GM13977 (cell line): Measurements from ENCODE around the gene DZIP3.

Source experiments
- DNase-seq: peaks from one replicate; pipeline ENCODE4 v3.0.0; 2012; ENCODE audit warnings: low spot score
- CTCF ChIP-seq: IDR thresholded peaks from 2 replicates; pipeline ENCODE4 v1.5.1; 2012; ENCODE audit warnings: mild to moderate bottlenecking, control low read depth; ENCODE audit not compliant: insufficient read depth; ENCODE audit errors: extremely low read depth, missing control alignments
- in situ Hi-C: fragments of 300-500 bp; cut with MboI; formaldehyde crosslinking; loops from one replicate; pipeline ENCODE4 v1.12.0; 2022; ENCODE audit warnings: low sequenced_read_pairs, low pct_unique_long_range_greater_than_20kb, mixed read lengths, inconsistent platforms; ENCODE audit not compliant: unreplicated experiment

Gene DZIP3

GRCh38 chr3:108566599-108566998 lies 22.9 kb upstream of the DZIP3 start:
- in situ Hi-C loops: no loop called here

DNA sequence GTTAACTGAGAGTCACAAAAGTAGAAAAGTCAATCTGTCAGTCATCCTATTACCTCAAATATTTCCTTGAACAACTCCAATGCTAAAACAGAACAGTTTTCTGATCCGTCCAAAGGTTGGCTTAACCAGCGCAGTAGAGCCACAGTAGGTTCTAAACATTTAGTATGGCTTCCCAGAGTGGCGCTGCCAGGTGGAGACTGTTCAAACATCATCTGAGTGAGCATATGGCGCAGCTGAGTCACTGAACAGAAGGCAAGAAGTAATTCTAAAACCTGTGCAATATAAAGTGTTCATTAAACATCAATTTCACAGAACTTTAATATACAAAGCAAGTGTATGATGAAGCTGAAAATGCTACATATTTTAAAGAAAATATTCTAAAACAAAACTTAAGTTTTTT lies 20.2 kb upstream of the DZIP3 start:
- no peak for DNase-seq
- in situ Hi-C loops: no loop called here
- no peak for TF ChIP-seq CTCF

More at GRCh38 chr3:108566599-108566998, 22.9 kb upstream of the DZIP3 start:
- TF ChIP-seq CTCF: no peak
- DNase-seq: no peak

DNA sequence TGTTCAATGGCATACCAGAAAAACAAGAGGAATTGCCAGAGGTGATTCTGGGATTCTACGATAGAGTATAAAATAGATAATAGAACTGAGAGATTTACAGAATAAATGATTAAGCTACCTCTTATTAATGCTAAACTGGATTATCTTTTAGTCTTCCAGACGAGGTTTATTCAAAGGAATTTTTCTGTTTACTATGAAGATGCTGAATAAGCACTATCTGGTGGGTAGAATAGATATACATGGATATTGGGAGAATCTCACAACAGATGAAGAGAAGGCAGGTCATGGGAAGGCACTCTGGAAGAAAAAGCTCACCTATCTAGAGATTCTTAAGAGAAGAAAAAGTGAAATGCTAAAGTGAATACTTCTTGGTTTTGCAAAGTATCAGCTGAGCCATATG lies 11.5 kb upstream of the DZIP3 start:
- in situ Hi-C loops: no loop called here
- DNase-seq: no peak
- no peak for TF ChIP-seq CTCF

GRCh38 chr3:108588601-108589000 lies 921 bp upstream of the DZIP3 start:
- in situ Hi-C loops: no loop called here
- peak; percentile 5 for DNase-seq

DNA sequence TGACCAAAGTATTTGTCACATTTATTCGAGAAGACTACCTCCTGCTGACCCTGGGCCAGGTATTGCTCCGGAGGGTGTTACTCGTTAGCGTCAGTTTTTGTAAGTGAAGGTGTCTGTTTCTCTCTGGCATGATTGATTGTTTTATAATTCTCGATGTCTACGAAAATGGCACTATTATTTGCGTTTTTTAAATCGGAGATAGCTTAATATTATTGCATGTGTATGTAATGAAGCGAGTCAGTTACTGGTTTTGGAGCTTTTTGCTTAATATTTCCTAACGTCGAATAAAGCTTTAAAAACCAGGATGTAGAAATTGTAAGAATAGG lies 439 bp downstream of the DZIP3 start:
- no peak for DNase-seq
- in situ Hi-C loops: no loop called here
- no peak for TF ChIP-seq CTCF

More at GRCh38 chr3:108588601-108589000, 921 bp upstream of the DZIP3 start:
- no peak for TF ChIP-seq CTCF

DNA sequence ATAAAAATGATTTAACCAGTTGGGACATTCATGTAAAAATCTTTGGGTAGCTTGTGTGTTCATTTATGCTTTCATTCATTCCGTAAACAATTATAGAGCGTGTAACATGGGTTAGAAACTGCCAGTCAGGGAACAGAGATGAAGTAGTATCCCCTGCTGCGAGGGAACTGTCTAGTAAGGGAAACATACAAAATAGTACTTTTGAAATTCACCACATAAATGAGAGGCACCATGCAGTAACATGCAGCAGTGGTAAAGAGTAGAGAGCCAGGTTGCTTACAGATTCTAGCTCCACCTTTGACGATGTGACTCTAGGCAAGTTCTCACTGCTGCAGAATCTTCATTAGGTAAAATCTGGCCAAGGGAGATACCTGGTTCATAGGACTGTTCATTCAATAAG lies 938 bp downstream of the DZIP3 start:
- DNase-seq: peak; percentile 5
- TF ChIP-seq CTCF: no peak
- in situ Hi-C loops: no loop called here

DNA sequence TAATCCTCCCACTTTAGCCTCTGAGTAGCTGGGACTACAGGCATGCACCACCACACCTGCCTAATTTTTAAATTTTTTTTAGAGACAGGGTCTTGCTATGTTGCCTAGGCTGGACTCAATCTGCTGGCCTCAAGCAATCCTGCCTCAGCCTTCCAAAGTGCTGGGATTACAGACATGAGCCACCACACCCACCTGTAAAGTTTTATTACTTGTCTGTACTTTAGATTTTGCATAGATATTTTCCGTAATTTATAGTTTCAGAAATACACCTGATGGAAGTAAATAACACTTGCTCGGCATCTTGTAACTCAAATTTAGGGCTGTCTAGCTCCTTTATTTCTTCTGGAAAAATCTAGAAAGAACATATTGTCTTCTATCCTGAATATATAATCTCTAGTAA lies 5.8 kb downstream of the DZIP3 start:
- no peak for TF ChIP-seq CTCF
- in situ Hi-C loops: no loop called here
- DNase-seq: no peak
